H1 (cell line): ENCODE data around the gene ZNF587B. TPM values are rescaled to one million over a fixed set of nuclear protein-coding genes. Genes with fewer than 3 reads are reported as not detected.

Source experiments
- E2F6 ChIP-seq: IDR thresholded peaks from 2 replicates; pipeline ENCODE4 v1.6.1; 2012; ENCODE audit warnings: inconsistent platforms
- EZH2 ChIP-seq: fragments of 200-600 bp; sonication (generic); IDR thresholded peaks from 2 replicates; pipeline ENCODE4 v1.7.1; 2012; ENCODE audit warnings: low read depth, mild to moderate bottlenecking, moderate library complexity, low read length, inconsistent platforms; ENCODE audit not compliant: severe bottlenecking
- GTF2F1 ChIP-seq: IDR thresholded peaks from 2 replicates; pipeline ENCODE4 v1.6.1; 2012; ENCODE audit warnings: low read depth, low read length, improper control_type of control experiment, borderline replicate concordance
- RNF2 ChIP-seq: fragments of 200-900, 300-1000 bp; sonication (generic); IDR thresholded peaks from 2 replicates; pipeline ENCODE4 v1.7.1; 2016; ENCODE audit warnings: borderline replicate concordance, low read depth, mild to moderate bottlenecking, antibody characterized with exemption, low read length; ENCODE audit not compliant: poor library complexity, severe bottlenecking; ENCODE audit errors: missing control alignments
- polyA plus RNA-seq, 7 experiments: library from polyadenylated mRNA; depleted of rRNA in 3 of 7; stranded (reverse) in 5 of 7; unstranded in 2 of 7; fragments of >200 nt in 5 of 7; fragments of 200-250 nt in 2 of 7; gene quantifications; 1 replicate in 5 of 7; 2 replicates in 1 of 7; 4 replicates in 1 of 7; pipeline versions ENCODE4 v1.2.1 to v1.2.3, GENCODE V29; 2011 to 2013; ENCODE audit warnings: missing spikeins in 2 of 7, mixed read lengths in 2 of 7
- total RNA-seq: library from RNA; stranded (reverse); fragmentation: NEBNext Ultra II Directional; extraction: Animal tissue kit (Norgen Biotek cat#: 25700); gene quantifications from 2 replicates; pipeline ENCODE4 v1.2.1, GENCODE V29; 2021

The ZNF587B gene
- total and polyA plus RNA-seq, 2 of the 8 experiments (the other 6 are each of a cell fraction or from before 2014, with no cell fraction given) = 13.8 to 60.1 TPM

- TF ChIP-seq GTF2F1 (no peak), EZH2 (no peak), E2F6 (no peak), RNF2 (no peak)
Measured at GRCh38 chr19:57887195-57887941, 57.3 kb downstream of the ZNF587B start (continued).
